H1 (cell line): ENCODE data around the gene CAVIN1. TPM values are rescaled to one million over a fixed set of nuclear protein-coding genes. Genes with fewer than 3 reads are reported as not detected.
"Not testable (repeated sequence)": the region's sequence is repeated elsewhere in the genome, so short reads cannot be mapped to it uniquely, and the experiment has no call there.

ENCODE experiments used
- CTCF ChIA-PET: fragments of 300-600 bp; sonication (Branson Sonifier 250); formaldehyde crosslinking; loops from one replicate; lab custom pipeline; 2021; ENCODE audit not compliant: partially characterized antibody; lab: Charles Lee
- POLR2A ChIA-PET: fragments of 300-600 bp; sonication (Branson Sonifier 250); formaldehyde crosslinking; loops from one replicate; lab custom pipeline; 2021; ENCODE audit warnings: inconsistent platforms; ENCODE audit not compliant: partially characterized antibody; lab: Charles Lee
- DNase-seq, 2 experiments: peaks; one replicate each; pipeline versions ENCODE4 v3.0.0 to v3.0.0-alpha.2; 2010 to 2022; ENCODE audit warnings: low spot score in 2 of 2, low read depth in 1 of 2, mixed read lengths in 1 of 2
- FAIRE-seq: peaks from 2 replicates; lab custom pipeline; 2011; peaks lifted over from hg19 to GRCh38; lab: Jason Lieb, UNC
- H2AFZ ChIP-seq: 2 replicates; pipeline ENCODE4 v1.8.1; 2012; ENCODE audit warnings: low read length, inconsistent platforms
- H2AK5ac ChIP-seq: 2 replicates; pipeline ENCODE4 v1.6.1; 2013; ENCODE audit warnings: low read depth, low read length
- H2BK120ac ChIP-seq: replicated peaks from 2 replicates; pipeline ENCODE3; 2013; ENCODE audit warnings: low read depth, low read length, inconsistent platforms
- H2BK12ac ChIP-seq: 2 replicates; pipeline ENCODE4 v1.6.1; 2013; ENCODE audit warnings: low read depth, low read length
- H2BK15ac ChIP-seq: 2 replicates; pipeline ENCODE4 v1.6.1; 2013; ENCODE audit warnings: low read length
- H2BK20ac ChIP-seq: 2 replicates; pipeline ENCODE4 v1.6.1; 2013; ENCODE audit warnings: low read length
- H2BK5ac ChIP-seq: 2 replicates; pipeline ENCODE4 v1.6.1; 2013; ENCODE audit warnings: low read depth, low read length
- H3K14ac ChIP-seq: 2 replicates; pipeline ENCODE4 v1.6.1; 2013; ENCODE audit warnings: inconsistent platforms; ENCODE audit not compliant: insufficient read length
- H3K18ac ChIP-seq: 2 replicates; pipeline ENCODE4 v1.6.1; 2013; ENCODE audit warnings: low read length; ENCODE audit errors: extremely low read depth
- H3K23ac ChIP-seq: 2 replicates; pipeline ENCODE4 v1.6.1; 2013; ENCODE audit warnings: inconsistent platforms; ENCODE audit not compliant: insufficient read length
- H3K23me2 ChIP-seq: 2 replicates; pipeline ENCODE4 v1.6.1; 2013; ENCODE audit warnings: low read depth, low read length
- H3K27ac ChIP-seq: 2 replicates; pipeline ENCODE4 v1.6.1; 2011; ENCODE audit warnings: low read depth, low read length, inconsistent platforms
- H3K27me3 ChIP-seq, 4 experiments: replicated peaks in 1 of 4; 1 replicate in 1 of 4; 2 replicates in 3 of 4; pipeline versions ENCODE4 v1.6.1 to v1.8.1; 2011 to 2013; ENCODE audit warnings: low read length in 3 of 4, mild to moderate bottlenecking in 3 of 4, inconsistent platforms in 2 of 4, mixed read lengths in 2 of 4, moderate library complexity in 1 of 4; ENCODE audit not compliant: control insufficient read depth in 3 of 4, insufficient read depth in 3 of 4; ENCODE audit errors: extremely low read depth in 1 of 4
- H3K36me3 ChIP-seq, 4 experiments: 2 replicates each; pipeline versions ENCODE4 v1.6.1 to v1.8.1; 2011 to 2013; ENCODE audit warnings: mild to moderate bottlenecking in 4 of 4, low read length in 3 of 4, moderate library complexity in 2 of 4, control low read depth in 1 of 4, inconsistent platforms in 1 of 4; ENCODE audit not compliant: insufficient read depth in 4 of 4, control insufficient read depth in 2 of 4
- H3K4ac ChIP-seq: replicated peaks from 2 replicates; pipeline ENCODE3; 2013; ENCODE audit warnings: low read length, low read depth, mixed read lengths, inconsistent platforms; ENCODE audit not compliant: insufficient read length
- H3K4me1 ChIP-seq, 4 experiments: replicated peaks in 1 of 4; 1 replicate in 1 of 4; 2 replicates in 3 of 4; pipeline versions ENCODE4 v1.6.1 to v1.8.1; 2011 to 2013; ENCODE audit warnings: low read length in 3 of 4, inconsistent platforms in 2 of 4, mixed read lengths in 1 of 4; ENCODE audit not compliant: insufficient read depth in 4 of 4, control insufficient read depth in 3 of 4
- H3K4me2 ChIP-seq, 2 experiments: 2 replicates each; pipeline versions ENCODE4 v1.6.1 to v1.8.1; 2011 to 2013; ENCODE audit warnings: low read depth in 2 of 2, low read length in 2 of 2, control low read depth in 1 of 2, inconsistent platforms in 1 of 2, mild to moderate bottlenecking in 1 of 2; ENCODE audit not compliant: insufficient read depth in 1 of 2
- H3K4me3 ChIP-seq, 4 experiments: fragments of 200-600, 300-600 bp in 1 of 4; sonication (generic), shearing (Covaris generic), sonication (Bioruptor Twin) in 1 of 4; 2 replicates each; pipeline versions ENCODE4 v1.5.1 to v1.8.1; 2011 to 2016; ENCODE audit warnings: low read length in 4 of 4, low read depth in 3 of 4, control low read depth in 2 of 4, inconsistent platforms in 2 of 4, mild to moderate bottlenecking in 2 of 4, mixed read lengths in 1 of 4, moderate library complexity in 1 of 4; ENCODE audit not compliant: insufficient read depth in 2 of 4; ENCODE audit errors: extremely low read depth in 1 of 4
- H3K56ac ChIP-seq: replicated peaks from 2 replicates; pipeline ENCODE3; 2013; ENCODE audit warnings: low read depth, mild to moderate bottlenecking, mixed read lengths, low read length, inconsistent platforms; ENCODE audit not compliant: insufficient read length
- H3K79me1 ChIP-seq: 2 replicates; pipeline ENCODE4 v1.6.1; 2013; ENCODE audit warnings: low read depth, low read length, control low read depth
- H3K79me2 ChIP-seq, 2 experiments: 2 replicates each; pipeline versions ENCODE4 v1.6.1 to v1.8.1; 2012 to 2013; ENCODE audit warnings: low read length in 2 of 2, mild to moderate bottlenecking in 2 of 2, inconsistent platforms in 1 of 2; ENCODE audit not compliant: insufficient read depth in 2 of 2, control insufficient read depth in 1 of 2
- H3K9ac ChIP-seq, 4 experiments: replicated peaks in 1 of 4; 1 replicate in 1 of 4; 2 replicates in 3 of 4; pipeline versions ENCODE4 v1.6.1 to v1.8.1; 2011 to 2013; ENCODE audit warnings: low read depth in 3 of 4, low read length in 3 of 4, control low read depth in 2 of 4, mild to moderate bottlenecking in 2 of 4, moderate library complexity in 2 of 4, inconsistent platforms in 1 of 4; ENCODE audit errors: extremely low read depth in 1 of 4
- H3K9me3 ChIP-seq, 2 experiments: 2 replicates each; pipeline versions ENCODE4 v1.6.1 to v1.8.1; 2012 to 2013; ENCODE audit warnings: mild to moderate bottlenecking in 2 of 2, moderate library complexity in 2 of 2, control low read depth in 1 of 2, inconsistent platforms in 1 of 2, low read depth in 1 of 2, low read length in 1 of 2, mixed read lengths in 1 of 2; ENCODE audit not compliant: insufficient read depth in 2 of 2
- H4K20me1 ChIP-seq, 2 experiments: replicated peaks in 1 of 2; 2 replicates each; pipeline versions ENCODE3 to v1.8.1; 2011 to 2013; ENCODE audit warnings: inconsistent platforms in 2 of 2, low read length in 2 of 2, mild to moderate bottlenecking in 1 of 2; ENCODE audit not compliant: insufficient read depth in 2 of 2, control insufficient read depth in 1 of 2
- H4K5ac ChIP-seq: 2 replicates; pipeline ENCODE4 v1.6.1; 2013; ENCODE audit warnings: low read length, low read depth, mixed read lengths, inconsistent platforms; ENCODE audit not compliant: insufficient read length
- H4K8ac ChIP-seq: 2 replicates; pipeline ENCODE4 v1.8.0; 2013; ENCODE audit warnings: mild to moderate bottlenecking, moderate library complexity, low read length, inconsistent platforms; ENCODE audit not compliant: insufficient read depth; ENCODE audit errors: extremely low read depth
- H4K91ac ChIP-seq: replicated peaks from 2 replicates; pipeline ENCODE3; 2013; ENCODE audit warnings: low read length, mixed read lengths, inconsistent platforms; ENCODE audit not compliant: insufficient read length
- WGBS, 2 experiments: shearing (Covaris generic) in 1 of 2; methylation state at CpG; one replicate each; pipeline versions ENCODE4 v1.1.6 to v1.1.7; 2013 to 2015; ENCODE audit warnings: low lambda C conversion rate in 2 of 2, mixed read lengths in 2 of 2, inconsistent platforms in 1 of 2, low coverage in 1 of 2, missing lambda C conversion rate in 1 of 2; ENCODE audit not compliant: insufficient replicate concordance in 2 of 2, insufficient coverage in 1 of 2, insufficient read length in 1 of 2; ENCODE audit errors: extremely low coverage in 1 of 2, missing lambda C conversion rate in 1 of 2; 5-methylcytosine and 5-hydroxymethylcytosine counted together
- polyA plus RNA-seq, 7 experiments: library from polyadenylated mRNA; depleted of rRNA in 3 of 7; stranded (reverse) in 5 of 7; unstranded in 2 of 7; fragments of >200 nt in 5 of 7; fragments of 200-250 nt in 2 of 7; gene quantifications; 1 replicate in 5 of 7; 2 replicates in 1 of 7; 4 replicates in 1 of 7; pipeline versions ENCODE4 v1.2.1 to v1.2.3, GENCODE V29; 2011 to 2013; ENCODE audit warnings: missing spikeins in 2 of 7, mixed read lengths in 2 of 7
- total RNA-seq: library from RNA; stranded (reverse); fragmentation: NEBNext Ultra II Directional; extraction: Animal tissue kit (Norgen Biotek cat#: 25700); gene quantifications from 2 replicates; pipeline ENCODE4 v1.2.1, GENCODE V29; 2021

Gene CAVIN1
- total and polyA plus RNA-seq, 2 of the 8 experiments (the other 6 are each of a cell fraction or from before 2014, with no cell fraction given) = 16.2 to 41.6 TPM

DNA sequence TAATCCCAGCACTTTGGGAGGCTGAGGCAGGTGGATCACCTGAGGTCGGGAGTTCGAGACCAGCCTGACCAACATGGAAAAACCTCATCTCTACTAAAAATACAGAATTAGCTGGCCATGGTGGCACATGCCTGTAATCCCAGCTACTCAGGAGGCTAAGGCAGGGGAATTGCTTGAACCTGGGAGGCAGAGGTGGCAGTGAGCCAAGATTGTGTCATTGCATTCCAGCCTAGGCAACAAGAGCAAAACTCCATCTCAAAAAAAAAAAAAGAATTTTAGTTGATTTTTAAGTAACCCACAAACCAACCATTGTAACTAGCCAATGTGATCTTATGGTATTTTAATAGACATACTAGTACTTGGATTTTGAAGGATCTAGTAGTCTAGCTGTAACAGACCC is 62.7 kb downstream of the CAVIN1 start:
- H3K9ac ChIP-seq, H3K27ac ChIP-seq, H3K27me3 ChIP-seq, H2BK15ac ChIP-seq, H3K4me2 ChIP-seq, H4K8ac ChIP-seq, H3K23ac ChIP-seq, H2AFZ ChIP-seq, H3K14ac ChIP-seq, H3K4me3 ChIP-seq, H4K5ac ChIP-seq, H4K91ac ChIP-seq, H2BK12ac ChIP-seq, H2AK5ac ChIP-seq, H2BK120ac ChIP-seq, H3K23me2 ChIP-seq, H3K56ac ChIP-seq, H2BK5ac ChIP-seq, H3K36me3 ChIP-seq, DNase-seq, H3K18ac ChIP-seq, H2BK20ac ChIP-seq, H3K9me3 ChIP-seq, FAIRE-seq, H3K4ac ChIP-seq: not testable (repeated sequence)
- ChIA-PET POLR2A (interaction anchor here (1.8 to 1.9 kb wide), 2 partner anchors 28 to 62 kb away, joined by 5 to 8 read pairs; partner anchors contain the start of gene CAVIN1), CTCF (interaction anchor here (0.6 to 1.2 kb wide), 5 partner anchors 15 to 624 kb away, joined by 3 to 4 read pairs (median 3); no protein-coding TSS in a partner anchor)
- 96% methylated on average over 2 of the region's 2 CpGs; no CpG with 5 or more reads in 1 of the 2 experiments for WGBS, 2 experiments
- Histone ChIP-seq H3K79me1 (peaks cover 23% of the 10 kb centered on the region), H3K4me1 (peaks cover 4 to 19% (median 15%) of the 10 kb centered on the region in 4 experiments), H4K20me1 (peaks cover 15 to 33% of the 10 kb centered on the region in 2 experiments), H3K79me2 (peaks cover 18 to 95% of the 10 kb centered on the region in 2 experiments)
